SJSA1 (cell line): ENCODE measurements around the gene ATP6V1G1. TPM values are rescaled to one million over a fixed set of nuclear protein-coding genes. Genes with fewer than 3 reads are reported as not detected.
A peak's percentile ranks its signal among the peaks of the same experiment; 100 is the strongest.

Experiments
- DNase-seq, 2 experiments: peaks; one replicate each; pipeline ENCODE4 v3.0.0-alpha.2; 2015 to 2020; ENCODE audit warnings: low spot score in 2 of 2, low read depth in 1 of 2
- H3K27ac ChIP-seq: fragments of 250-450 bp; sonication (Bioruptor Pico); 2 replicates; pipeline ENCODE4 v1.5.1; 2020; ENCODE audit warnings: mild to moderate bottlenecking, moderate library complexity
- H3K27me3 ChIP-seq: fragments of 250-450 bp; sonication (Bioruptor Pico); replicated peaks from 2 replicates; pipeline ENCODE4 v1.5.1; 2020; ENCODE audit warnings: mild to moderate bottlenecking, moderate library complexity
- H3K36me3 ChIP-seq: fragments of 250-450 bp; sonication (Bioruptor Pico); 2 replicates; pipeline ENCODE4 v1.5.1; 2020; ENCODE audit warnings: mild to moderate bottlenecking
- H3K4me1 ChIP-seq: fragments of 250-450 bp; sonication (Bioruptor Pico); replicated peaks from 2 replicates; pipeline ENCODE4 v1.6.1; 2021; ENCODE audit warnings: mild to moderate bottlenecking
- H3K4me3 ChIP-seq: fragments of 250-450 bp; sonication (Bioruptor Pico); 2 replicates; pipeline ENCODE4 v1.5.1; 2020; ENCODE audit warnings: mild to moderate bottlenecking
- H3K9me3 ChIP-seq: fragments of 250-450 bp; sonication (Bioruptor Pico); replicated peaks from 2 replicates; pipeline ENCODE4 v1.5.1; 2020; ENCODE audit warnings: mild to moderate bottlenecking
- total RNA-seq: library from RNA; depleted of rRNA; stranded (reverse); fragments of >200 nt; shearing (Covaris generic); gene quantifications from 2 replicates; pipeline ENCODE4 v1.2.3, GENCODE V29; 2014; rRNA removed

Gene ATP6V1G1, protein sequence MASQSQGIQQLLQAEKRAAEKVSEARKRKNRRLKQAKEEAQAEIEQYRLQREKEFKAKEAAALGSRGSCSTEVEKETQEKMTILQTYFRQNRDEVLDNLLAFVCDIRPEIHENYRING
- 212 and 267 TPM in 2 replicates for total RNA-seq

DNA sequence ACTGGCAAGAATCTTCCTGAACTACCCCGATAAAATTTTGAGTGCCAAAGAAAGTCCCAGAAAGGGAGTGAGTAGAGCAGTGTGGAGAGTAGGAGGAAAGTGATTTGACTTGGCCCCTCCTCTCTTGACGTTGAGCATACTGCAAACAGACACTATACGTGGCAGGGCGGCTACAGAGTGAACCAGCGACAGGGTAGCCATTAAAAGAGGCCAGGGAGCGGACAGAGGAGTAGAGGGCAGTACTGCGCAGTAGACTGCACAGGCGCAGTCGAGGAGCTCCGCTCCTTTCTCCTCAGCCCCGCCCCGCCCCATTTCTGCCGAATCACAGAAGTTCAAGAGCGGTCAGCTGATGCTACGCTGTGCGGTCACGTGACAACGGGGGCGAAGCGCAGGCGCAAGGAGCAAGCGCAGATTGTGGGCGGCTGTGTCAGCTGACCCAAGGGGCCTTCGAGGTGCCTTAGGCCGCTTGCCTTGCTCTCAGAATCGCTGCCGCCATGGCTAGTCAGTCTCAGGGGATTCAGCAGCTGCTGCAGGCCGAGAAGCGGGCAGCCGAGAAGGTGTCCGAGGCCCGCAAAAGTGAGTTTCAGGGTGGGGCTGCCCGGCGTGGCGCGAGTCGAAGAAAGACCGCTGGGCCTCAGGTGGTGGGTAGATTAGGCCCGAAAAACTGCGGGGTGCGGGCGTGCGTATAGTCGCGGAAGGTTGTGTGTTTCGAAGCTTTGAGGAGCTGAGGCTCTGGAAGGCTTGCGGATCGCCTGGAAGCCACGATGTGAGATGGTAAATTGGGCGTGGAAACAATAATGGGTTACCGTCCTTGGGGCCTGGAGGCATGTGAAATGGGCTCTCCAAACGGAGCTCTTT lies at the start of gene ATP6V1G1:
Gene ATP6V1G1, plus strand, starts transcription at position 425 of the 858 bp plus-strand sequence. Its CDS starts 70 bp downstream, at position 495.
- Histone ChIP-seq H3K36me3 (peaks cover 15% of the 10 kb centered on the region), H3K9me3 (no peaks in the 10 kb centered on the region), H3K4me3 (peak within 1 kb of the TSS; percentile 81), H3K4me1 (peaks cover 21% of the 10 kb centered on the region), H3K27me3 (no peaks in the 10 kb centered on the region), H3K27ac (peak within 1 kb of the TSS; percentile 67)
- DNase-seq: peak; percentile 92 to 99

DNA sequence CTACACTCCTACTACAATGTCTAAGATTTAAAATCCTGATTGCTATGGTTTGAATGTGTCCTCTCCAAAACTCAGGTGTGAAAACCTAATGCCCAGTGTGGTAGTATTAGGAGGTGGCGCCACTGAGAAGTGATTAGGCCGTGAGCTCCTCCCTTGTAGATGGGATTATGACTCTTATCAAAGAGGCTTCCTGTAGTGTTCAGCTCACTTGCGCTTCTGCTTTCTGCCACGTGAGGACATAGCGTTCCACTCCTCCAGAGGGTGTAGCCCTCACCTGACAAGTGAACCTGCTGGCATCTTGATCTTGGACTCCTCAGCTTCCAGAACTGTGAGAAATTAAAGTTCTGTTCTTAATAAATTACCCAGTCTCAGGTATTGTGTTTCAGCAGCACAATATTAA lies 49.3 kb upstream of the ATP6V1G1 start:
- no peaks in the 10 kb centered on the region for H3K27me3 ChIP-seq
- no peak overlapping the region for H3K27ac ChIP-seq
- H3K36me3 ChIP-seq: no peaks in the 10 kb centered on the region
- DNase-seq: no peak
- no peaks in the 10 kb centered on the region for H3K9me3 ChIP-seq
- no peak overlapping the region for H3K4me3 ChIP-seq
- no peaks in the 10 kb centered on the region for H3K4me1 ChIP-seq

DNA sequence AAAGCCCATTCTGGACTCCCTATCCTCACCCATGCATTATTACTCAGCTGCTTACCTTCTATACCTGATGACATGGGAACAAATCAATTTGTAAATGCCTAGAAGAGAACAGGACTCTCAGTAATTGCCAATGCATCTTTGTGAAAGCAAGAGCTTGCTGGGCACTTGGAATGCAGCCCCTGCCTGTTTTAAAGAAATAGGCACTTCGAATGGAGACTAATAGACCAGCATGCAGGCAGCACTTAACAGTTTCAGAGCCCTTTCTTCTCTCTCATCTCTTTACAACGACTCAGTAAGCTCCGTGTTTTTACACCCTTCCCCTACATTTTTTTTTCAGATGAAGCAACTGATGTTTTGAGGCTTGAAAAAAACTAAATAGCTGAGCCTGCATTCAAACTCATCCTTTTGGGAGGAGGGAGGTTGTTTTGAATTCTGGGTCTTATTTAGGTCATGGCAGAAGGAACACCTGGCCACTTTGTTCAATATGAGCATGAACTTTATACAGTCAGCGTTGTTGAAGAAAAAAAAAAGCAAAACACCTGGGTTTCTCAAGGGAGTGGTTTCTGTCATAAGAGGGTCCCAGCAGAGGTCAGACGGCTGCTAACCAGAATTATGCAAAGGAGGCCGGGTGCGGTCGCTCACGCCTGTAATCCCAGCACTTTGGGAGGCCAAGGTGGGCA lies 47.7 kb upstream of the ATP6V1G1 start:
- Histone ChIP-seq H3K4me3 (no peak overlapping the region), H3K36me3 (no peaks in the 10 kb centered on the region), H3K27ac (no peak overlapping the region), H3K4me1 (no peaks in the 10 kb centered on the region), H3K9me3 (no peaks in the 10 kb centered on the region), H3K27me3 (no peaks in the 10 kb centered on the region)
- no peak for DNase-seq

DNA sequence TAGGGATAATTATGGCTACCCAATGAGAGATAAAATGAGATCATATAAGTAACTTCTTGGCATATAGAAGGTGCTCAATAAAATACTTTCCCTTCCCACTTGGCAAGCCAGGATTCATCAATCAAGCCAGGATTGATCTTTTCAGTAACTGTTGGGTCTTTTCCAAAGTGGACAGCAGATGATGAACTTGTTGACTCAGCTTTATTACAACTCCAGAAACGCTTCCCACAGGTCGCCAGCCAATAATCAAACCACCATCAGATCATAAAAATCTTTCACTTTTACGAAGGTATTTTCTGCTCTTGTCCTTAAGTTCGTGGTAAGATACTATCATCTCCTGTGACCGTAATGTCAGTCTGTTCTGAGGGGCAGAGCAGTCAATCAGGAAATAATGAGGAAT lies 42.5 kb upstream of the ATP6V1G1 start:
- no peak overlapping the region for H3K4me3 ChIP-seq
- no peaks in the 10 kb centered on the region for H3K9me3 ChIP-seq
- H3K27me3 ChIP-seq: no peaks in the 10 kb centered on the region
- H3K36me3 ChIP-seq: no peaks in the 10 kb centered on the region
- no peaks in the 10 kb centered on the region for H3K4me1 ChIP-seq
- no peak overlapping the region for H3K27ac ChIP-seq
- DNase-seq: no peak

DNA sequence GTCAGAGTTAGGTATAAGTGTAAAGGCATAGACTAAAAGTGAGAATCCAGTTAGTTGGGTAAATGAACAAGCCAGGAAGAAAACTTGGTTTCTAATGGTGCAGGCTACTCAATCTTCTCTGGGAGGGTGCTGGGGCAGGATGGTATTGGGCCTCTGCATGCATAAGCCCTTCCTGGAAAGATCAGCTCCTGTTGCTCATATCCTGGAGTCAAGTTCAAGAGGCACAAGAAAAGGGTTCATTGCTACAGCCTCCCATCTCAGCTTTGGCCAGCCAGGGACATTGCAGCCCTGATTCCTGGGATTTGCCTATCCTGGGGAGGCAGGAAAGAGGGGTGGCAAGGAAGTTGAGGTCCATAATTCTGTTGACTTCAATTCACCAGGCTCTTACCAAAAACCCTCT lies 40.7 kb upstream of the ATP6V1G1 start:
- DNase-seq: no peak
- Histone ChIP-seq H3K36me3 (no peaks in the 10 kb centered on the region), H3K27ac (no peak overlapping the region), H3K4me1 (peaks cover 5% of the 10 kb centered on the region), H3K27me3 (no peaks in the 10 kb centered on the region), H3K4me3 (no peak overlapping the region), H3K9me3 (no peaks in the 10 kb centered on the region)

DNA sequence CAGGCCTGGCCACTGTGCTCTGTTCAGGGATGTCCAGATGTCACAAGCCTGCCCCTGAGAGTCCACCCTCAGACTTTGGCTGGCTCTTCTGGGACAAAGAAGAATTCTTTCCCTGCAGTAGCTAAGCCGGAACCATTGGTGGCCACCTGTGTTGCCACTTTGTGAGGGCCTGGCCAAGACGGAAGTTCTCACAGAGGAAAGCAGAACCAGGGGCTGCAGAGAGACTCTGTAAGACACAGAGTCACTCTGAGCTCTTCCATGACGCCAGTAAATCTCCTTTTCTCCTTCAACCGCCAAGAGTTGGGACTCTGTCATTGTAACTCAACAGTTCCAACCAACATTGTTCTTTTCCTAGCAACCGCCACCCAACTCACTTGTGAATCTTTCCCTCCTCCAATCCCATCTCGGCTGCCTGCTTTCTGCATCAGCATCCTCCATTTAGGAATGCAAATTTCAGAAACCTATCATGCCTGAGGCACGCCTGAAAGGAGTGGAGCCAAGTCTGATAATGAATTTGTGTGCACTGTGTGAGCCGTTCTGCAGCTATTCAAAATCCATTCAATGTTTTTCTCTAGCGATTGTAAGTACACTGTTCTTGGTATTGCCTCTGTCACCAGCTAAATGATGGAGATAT lies 37.8 kb upstream of the ATP6V1G1 start:
- no peak overlapping the region for H3K27ac ChIP-seq
- H3K36me3 ChIP-seq: no peaks in the 10 kb centered on the region
- no peak overlapping the region for H3K4me3 ChIP-seq
- peaks cover 19% of the 10 kb centered on the region for H3K4me1 ChIP-seq
- DNase-seq: no peak
- H3K9me3 ChIP-seq: no peaks in the 10 kb centered on the region
- no peaks in the 10 kb centered on the region for H3K27me3 ChIP-seq

DNA sequence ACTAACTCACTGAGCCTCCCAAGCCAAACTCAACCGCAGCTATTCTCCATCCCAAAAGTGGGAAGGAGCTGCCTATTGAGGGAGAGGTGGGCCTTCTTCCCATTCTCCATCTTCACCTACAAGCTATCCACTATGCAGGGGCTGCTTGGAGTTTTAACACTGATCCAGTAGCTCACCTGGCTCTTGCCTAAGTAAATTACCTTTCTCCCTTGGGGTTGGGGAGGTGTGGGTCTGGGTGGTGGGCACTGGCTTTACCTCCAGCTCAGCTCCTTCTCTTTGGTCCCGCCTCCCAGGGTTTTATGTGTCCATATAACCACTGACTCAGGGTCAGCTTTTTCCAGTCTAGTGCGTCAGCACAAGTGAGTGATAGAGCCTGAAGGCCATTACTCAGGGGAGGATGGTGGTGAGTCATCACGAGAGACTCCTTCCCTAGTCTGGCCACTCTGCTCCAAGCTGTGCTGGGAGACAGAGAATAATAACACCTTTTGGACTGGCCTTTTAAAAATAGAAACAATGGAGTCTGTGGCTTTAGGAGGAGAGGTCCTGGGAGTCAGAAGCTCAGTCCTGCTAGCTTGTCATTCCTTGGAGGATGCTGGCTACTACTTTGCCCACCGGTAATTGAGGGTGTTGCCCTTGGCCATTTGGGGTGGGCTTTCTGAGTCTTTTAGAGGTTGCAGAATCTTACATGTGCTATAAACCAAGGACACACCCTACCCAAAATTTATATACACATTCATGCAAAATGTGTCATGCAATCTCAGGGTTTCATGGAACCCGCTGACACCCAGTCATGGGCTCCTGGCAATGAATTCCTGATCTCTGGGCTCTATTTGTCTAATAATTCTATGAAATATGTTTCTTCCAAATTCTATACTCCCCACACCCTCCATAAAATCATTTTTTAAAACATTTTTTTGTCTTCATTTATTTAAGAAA lies 35.6 kb upstream of the ATP6V1G1 start:
- H3K36me3 ChIP-seq: no peaks in the 10 kb centered on the region
- H3K4me1 ChIP-seq: peaks cover 19% of the 10 kb centered on the region
- H3K9me3 ChIP-seq: no peaks in the 10 kb centered on the region
- peak overlapping the region; percentile 85 for H3K27ac ChIP-seq
- H3K4me3 ChIP-seq: no peak overlapping the region
- DNase-seq: peak; percentile 92 to 93
- H3K27me3 ChIP-seq: no peaks in the 10 kb centered on the region

DNA sequence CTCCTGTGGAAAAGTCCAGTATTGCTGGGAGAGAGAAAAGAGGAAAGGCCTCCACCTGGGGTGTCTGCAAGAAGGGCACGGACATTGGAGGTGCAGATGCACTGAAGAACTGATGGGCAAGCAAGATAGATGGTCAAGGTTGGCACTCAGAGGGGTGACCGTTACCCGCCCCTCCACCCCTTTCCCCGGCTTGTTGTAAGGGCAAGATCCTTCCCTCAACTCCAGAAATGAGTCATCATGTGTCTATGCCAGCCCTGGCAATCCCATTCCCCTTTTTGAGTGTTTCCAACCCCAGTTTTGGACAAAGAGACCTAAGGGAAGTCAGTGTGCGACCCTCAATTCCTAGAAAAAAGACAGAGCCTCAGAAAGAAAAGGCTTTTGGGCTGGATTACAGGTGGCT lies 34.9 kb upstream of the ATP6V1G1 start:
- Histone ChIP-seq H3K4me1 (peaks cover 19% of the 10 kb centered on the region), H3K27ac (peak overlapping the region; percentile 85), H3K4me3 (no peak overlapping the region), H3K9me3 (no peaks in the 10 kb centered on the region), H3K36me3 (no peaks in the 10 kb centered on the region), H3K27me3 (no peaks in the 10 kb centered on the region)
- no peak for DNase-seq

DNA sequence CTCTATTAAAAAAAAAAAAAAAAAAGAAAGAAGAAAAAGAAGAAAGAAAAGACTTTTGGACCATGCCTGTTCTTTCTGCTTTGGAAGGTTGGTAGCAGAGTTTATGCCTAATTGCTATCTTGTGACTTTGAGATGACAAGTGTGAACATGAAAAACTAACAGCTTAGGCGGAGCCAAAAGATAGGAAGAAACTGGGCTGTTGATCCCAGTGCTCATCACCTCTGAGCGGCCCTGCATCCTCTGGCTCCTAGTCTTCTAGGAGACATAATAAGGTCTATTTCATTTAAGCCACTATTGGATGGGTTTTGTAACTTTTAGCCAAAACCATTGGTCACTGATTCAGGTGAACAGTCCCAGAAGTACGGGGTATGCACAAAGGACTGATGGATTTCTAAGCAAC lies 34.4 kb upstream of the ATP6V1G1 start:
- Histone ChIP-seq H3K36me3 (no peaks in the 10 kb centered on the region), H3K4me1 (peaks cover 19% of the 10 kb centered on the region), H3K4me3 (no peak overlapping the region), H3K27me3 (no peaks in the 10 kb centered on the region), H3K9me3 (no peaks in the 10 kb centered on the region), H3K27ac (peak overlapping the region; percentile 85)
- no peak for DNase-seq

DNA sequence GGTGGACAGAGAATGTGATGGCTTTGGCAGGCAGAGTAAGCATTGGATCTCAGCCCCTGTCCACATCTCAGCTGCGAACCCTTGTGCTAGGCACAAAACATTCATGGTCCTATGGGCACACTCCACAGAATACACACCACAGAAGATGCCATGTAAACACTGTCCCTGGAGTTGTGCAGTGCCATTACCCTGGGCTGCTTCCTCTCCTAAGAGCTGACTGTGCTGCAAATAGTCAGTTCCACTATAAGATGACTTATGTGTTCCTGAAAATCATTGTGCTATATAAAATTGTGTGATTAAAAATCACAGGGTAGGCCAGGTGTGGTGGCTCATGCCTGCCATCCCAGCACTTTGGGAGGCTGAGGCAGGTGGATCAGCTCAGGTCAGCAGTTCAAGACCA lies 31.9 kb upstream of the ATP6V1G1 start:
- H3K4me1 ChIP-seq: peaks cover 19% of the 10 kb centered on the region
- H3K27ac ChIP-seq: no peak overlapping the region
- H3K36me3 ChIP-seq: no peaks in the 10 kb centered on the region
- no peak for DNase-seq
- no peaks in the 10 kb centered on the region for H3K27me3 ChIP-seq
- no peak overlapping the region for H3K4me3 ChIP-seq
- H3K9me3 ChIP-seq: no peaks in the 10 kb centered on the region

DNA sequence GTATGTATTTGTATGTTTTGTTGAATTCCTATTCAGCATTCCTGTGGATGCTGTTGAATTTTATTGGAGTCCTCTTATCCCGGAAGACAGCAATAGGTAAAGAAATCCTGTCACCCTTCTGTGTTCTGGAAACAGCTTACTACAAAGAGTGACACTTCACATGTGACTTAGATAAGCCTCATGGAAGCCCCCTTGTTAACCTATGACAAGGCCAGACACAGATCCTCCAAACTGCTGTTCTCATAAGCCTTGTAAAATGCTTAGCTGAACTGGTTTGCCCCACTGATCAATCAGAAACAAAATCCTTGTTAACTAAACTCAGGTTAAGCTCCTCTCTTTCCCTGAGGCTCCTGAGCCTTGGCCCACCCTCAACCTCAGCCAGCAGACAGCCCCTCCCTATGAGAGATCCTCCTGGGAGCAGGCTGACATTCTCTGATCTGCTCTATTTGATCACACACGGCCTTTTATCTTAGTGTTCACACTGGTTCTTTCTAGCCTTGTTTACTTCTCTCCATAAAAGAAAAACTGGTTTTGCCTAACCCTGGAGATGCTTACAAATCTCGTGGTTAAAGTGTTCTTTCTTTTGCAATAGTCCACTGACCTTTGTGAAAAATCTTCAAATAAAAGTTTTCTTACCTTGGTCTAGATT lies 29.4 kb upstream of the ATP6V1G1 start:
- H3K36me3 ChIP-seq: no peaks in the 10 kb centered on the region
- peaks cover 2% of the 10 kb centered on the region; the same call in 1 of the 2 replicates for H3K4me1 ChIP-seq
- H3K9me3 ChIP-seq: no peaks in the 10 kb centered on the region
- no peak for DNase-seq
- no peak overlapping the region for H3K27ac ChIP-seq
- no peak overlapping the region for H3K4me3 ChIP-seq
- H3K27me3 ChIP-seq: no peaks in the 10 kb centered on the region

DNA sequence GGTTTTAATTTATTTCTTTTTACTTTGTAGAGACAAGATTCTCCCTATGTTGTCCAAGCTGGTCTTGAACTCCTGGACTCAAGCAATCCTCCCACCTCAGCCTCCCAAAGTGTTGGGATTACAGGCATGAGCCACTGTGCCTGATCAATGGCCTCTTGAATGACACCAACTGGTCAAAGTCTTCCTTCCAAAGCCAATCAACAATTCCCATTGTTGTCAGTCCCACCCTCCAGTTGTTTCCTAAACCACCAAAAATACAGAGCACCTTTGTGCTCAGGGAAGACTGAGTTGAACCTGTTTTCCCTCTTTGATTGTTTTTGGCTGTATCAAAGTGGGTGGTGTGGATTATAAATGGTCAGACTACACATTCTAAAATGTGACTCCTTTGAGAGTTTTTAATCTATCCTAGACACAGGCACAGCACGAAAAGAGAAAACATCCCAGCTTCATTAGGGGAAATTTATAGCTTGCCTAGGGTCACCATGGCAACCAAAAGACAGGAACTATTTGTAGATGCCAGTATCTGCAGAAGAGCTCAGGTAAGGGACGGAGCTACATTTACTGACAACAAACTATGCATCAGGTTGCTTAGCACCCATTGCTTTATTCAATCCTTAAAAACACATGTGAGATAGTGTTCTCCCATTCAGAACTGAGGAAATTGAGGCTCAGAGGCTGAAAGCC lies 27.6 kb upstream of the ATP6V1G1 start:
- H3K4me1 ChIP-seq: no peaks in the 10 kb centered on the region
- H3K27ac ChIP-seq: no peak overlapping the region
- H3K27me3 ChIP-seq: no peaks in the 10 kb centered on the region
- H3K4me3 ChIP-seq: no peak overlapping the region
- no peak for DNase-seq
- no peaks in the 10 kb centered on the region for H3K9me3 ChIP-seq
- H3K36me3 ChIP-seq: no peaks in the 10 kb centered on the region
